Measurements from ENCODE around the gene MGAT2.

GRCh38 chr14:49641697-49642129 is 21.1 kb downstream of the MGAT2 start:
- TF ChIP-seq, protein P1, sequence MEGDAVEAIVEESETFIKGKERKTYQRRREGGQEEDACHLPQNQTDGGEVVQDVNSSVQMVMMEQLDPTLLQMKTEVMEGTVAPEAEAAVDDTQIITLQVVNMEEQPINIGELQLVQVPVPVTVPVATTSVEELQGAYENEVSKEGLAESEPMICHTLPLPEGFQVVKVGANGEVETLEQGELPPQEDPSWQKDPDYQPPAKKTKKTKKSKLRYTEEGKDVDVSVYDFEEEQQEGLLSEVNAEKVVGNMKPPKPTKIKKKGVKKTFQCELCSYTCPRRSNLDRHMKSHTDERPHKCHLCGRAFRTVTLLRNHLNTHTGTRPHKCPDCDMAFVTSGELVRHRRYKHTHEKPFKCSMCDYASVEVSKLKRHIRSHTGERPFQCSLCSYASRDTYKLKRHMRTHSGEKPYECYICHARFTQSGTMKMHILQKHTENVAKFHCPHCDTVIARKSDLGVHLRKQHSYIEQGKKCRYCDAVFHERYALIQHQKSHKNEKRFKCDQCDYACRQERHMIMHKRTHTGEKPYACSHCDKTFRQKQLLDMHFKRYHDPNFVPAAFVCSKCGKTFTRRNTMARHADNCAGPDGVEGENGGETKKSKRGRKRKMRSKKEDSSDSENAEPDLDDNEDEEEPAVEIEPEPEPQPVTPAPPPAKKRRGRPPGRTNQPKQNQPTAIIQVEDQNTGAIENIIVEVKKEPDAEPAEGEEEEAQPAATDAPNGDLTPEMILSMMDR (conservative IDR thresholded peaks at IDR 0.05 in 1 of 2, IDR thresholded peaks at IDR 0.05 in 1 of 2; ENCODE audit: extremely low read depth in 1 of 2, insufficient read depth in 1 of 2, low read depth in 1 of 2, low read length in 2 of 2): no peak
- TF ChIP-seq EZH2 (IDR thresholded peaks at IDR 0.05; ENCODE audit: borderline replicate concordance, low read length): no peak
